Ascending aorta (tissue), 2 donors: ENCODE results near the gene PIP5K1A. TPM values are rescaled to one million over a fixed set of nuclear protein-coding genes. Genes with fewer than 3 reads are reported as not detected.

Experiments
- DNase-seq, 2 donors: peaks; one replicate each; pipeline ENCODE4 v3.0.0-alpha.2; 2019; ENCODE audit warnings: low spot score in 2 of 2
- H3K27ac ChIP-seq, 2 donors: fragments of 200-600 bp; sonication (generic); one replicate each; pipeline ENCODE4 v1.5.1; 2016 to 2017; ENCODE audit warnings: mild to moderate bottlenecking in 1 of 2
- H3K27me3 ChIP-seq: fragments of 200-600 bp; sonication (generic); one replicate; pipeline ENCODE4 v1.5.1; 2017
- H3K36me3 ChIP-seq, 2 donors: fragments of 200-600 bp; sonication (generic); one replicate each; pipeline ENCODE4 v1.5.1; 2016
- H3K4me1 ChIP-seq, 2 donors: fragments of 200-600 bp; sonication (generic); one replicate each; pipeline ENCODE4 v1.5.1; 2016 to 2017; ENCODE audit warnings: mild to moderate bottlenecking in 1 of 2
- H3K4me3 ChIP-seq, 2 donors: fragments of 200-600 bp; sonication (generic); one replicate each; pipeline ENCODE4 v1.5.1; 2016 to 2017; ENCODE audit warnings: mild to moderate bottlenecking in 1 of 2
- H3K9me3 ChIP-seq, 2 donors: fragments of 200-600 bp; sonication (generic); one replicate each; pipeline ENCODE4 v1.5.1; 2016
- CTCF ChIP-seq, 3 experiments: fragments of 200-600 bp in 2 of 3; fragments of 450-650 bp in 1 of 3; sonication (generic) in 2 of 3; IDR thresholded peaks; one replicate each; pipeline ENCODE4 v1.5.1; 2016 to 2019; ENCODE audit warnings: antibody characterized with exemption in 3 of 3, mild to moderate bottlenecking in 1 of 3, moderate library complexity in 1 of 3
- intact Hi-C: fragments of 100-400 bp; cut with DNase I; formaldehyde crosslinking; loops from one replicate; pipeline ENCODE4 v1.15.1; 2023
- total RNA-seq: library from RNA; depleted of rRNA; stranded (reverse); fragments of >200 nt; gene quantifications from one replicate; pipeline ENCODE4 v1.1.0, GENCODE V29; 2016

Gene PIP5K1A
- total RNA-seq, 1 donor from 2014 or later = 36.5 TPM

GRCh38 chr1:151167116-151167515 lies 31.2 kb upstream of the PIP5K1A start:
- no peak overlapping the region for H3K27ac ChIP-seq
- intact Hi-C loops = loop anchor here (10.0 kb wide), 1 partner anchor 472 kb away; the partner anchor contains the start of gene GOLPH3L
- peak overlapping the region in 1 of 2 donors; percentile 71 for H3K4me3 ChIP-seq
- peaks cover 10 to 26% of the 10 kb centered on the region in 2 donors for H3K36me3 ChIP-seq
- no peak for TF ChIP-seq CTCF (IDR thresholded peaks at IDR 0.05)
- H3K9me3 ChIP-seq = no peaks in the 10 kb centered on the region
- no peaks in the 10 kb centered on the region for H3K27me3 ChIP-seq
- DNase-seq = no peak
- H3K4me1 ChIP-seq = peaks cover 10 to 23% of the 10 kb centered on the region in 2 donors

DNA sequence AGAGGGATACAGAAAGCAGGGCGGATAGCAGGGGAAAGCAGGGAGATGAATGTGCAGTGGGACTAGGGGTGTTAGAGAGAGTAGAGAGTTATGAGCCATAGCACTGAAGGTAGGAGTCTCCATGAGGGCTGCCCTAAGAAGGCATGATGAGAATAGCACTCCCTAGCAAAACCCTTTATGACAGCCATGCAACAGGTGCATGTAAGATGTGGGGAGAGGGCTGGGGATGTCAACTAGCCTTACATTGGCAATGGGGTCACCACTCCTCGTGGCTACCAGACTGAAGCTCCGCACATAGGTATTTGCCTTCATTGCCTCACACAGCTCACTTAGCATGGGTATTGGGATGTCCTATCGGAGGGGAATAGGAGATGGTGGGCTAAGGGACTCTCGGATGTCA lies 27.2 kb upstream of the PIP5K1A start:
- no peak for TF ChIP-seq CTCF (IDR thresholded peaks at IDR 0.05)
- Histone ChIP-seq H3K4me3 (no peak overlapping the region), H3K27ac (no peak overlapping the region), H3K9me3 (no peaks in the 10 kb centered on the region), H3K36me3 (peaks cover 24 to 42% of the 10 kb centered on the region in 2 donors), H3K4me1 (peaks cover 10% of the 10 kb centered on the region in 2 donors), H3K27me3 (no peaks in the 10 kb centered on the region)
- intact Hi-C loops = no loop called here
- DNase-seq = no peak

DNA sequence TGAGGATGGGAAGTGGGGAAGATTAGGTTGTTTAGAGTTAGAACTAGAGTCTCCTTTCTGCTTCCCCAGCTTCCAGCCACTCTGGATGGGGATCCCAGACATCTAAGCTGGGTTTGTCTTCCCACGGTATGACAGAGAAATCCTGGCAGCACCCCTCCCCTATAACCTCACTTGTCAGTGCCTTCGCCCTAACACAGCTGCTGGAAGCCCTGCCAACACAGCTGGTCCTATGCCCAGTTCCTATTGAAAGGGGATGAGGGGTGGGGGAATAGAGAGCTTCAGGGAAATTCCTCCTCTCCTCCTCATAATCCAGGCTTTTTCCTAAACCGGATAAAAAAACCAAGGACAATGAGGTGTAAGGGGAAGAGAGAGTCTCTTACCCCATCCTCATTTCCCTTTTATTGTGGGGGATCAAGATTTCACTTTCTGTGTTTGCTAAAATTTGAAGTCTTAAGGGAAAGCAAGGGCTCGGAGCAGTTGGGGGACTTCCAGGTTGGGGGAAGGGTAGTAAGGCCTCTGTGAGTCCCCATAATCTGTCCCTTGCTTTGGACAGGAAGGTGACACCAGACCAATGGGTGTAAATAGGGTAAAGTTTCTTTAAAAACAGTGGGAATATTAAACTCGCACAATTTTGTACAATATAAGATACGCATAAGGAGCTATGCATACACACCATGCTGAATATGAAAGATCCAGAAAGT lies 23.2 kb upstream of the PIP5K1A start:
- H3K36me3 ChIP-seq = peaks cover 57 to 63% of the 10 kb centered on the region in 2 donors
- H3K27ac ChIP-seq = no peak overlapping the region
- H3K9me3 ChIP-seq = no peaks in the 10 kb centered on the region
- no peak for TF ChIP-seq CTCF (IDR thresholded peaks at IDR 0.05)
- no peak overlapping the region for H3K4me3 ChIP-seq
- no peak for DNase-seq
- intact Hi-C loops = no loop called here
- no peaks in the 10 kb centered on the region for H3K4me1 ChIP-seq
- no peaks in the 10 kb centered on the region for H3K27me3 ChIP-seq

DNA sequence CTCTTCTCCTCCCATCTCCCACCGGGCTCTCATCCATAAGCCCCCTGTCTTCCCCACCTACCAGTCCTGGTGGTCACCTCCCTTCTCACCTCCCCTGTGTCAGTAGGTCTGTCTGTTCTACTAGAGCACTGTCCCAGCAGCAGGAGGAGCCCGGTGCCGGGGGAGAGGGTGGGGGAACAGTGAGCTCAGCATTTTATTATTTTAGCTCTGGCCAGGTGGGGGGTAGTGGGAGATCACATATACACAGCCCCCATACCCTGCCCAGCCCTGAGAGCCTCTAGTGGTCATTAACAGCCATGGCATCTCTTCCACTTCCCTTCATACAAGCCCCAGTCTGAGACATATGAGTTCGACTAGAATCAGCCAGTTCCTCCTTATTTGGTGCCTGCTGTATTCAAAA lies 22.5 kb upstream of the PIP5K1A start, which contains the start of gene TMOD4:
TMOD4 (minus strand) TSS at position 119 of the 400 bp plus-strand sequence. CDS start 1,106 bp downstream, outside the sequence.
- H3K36me3 ChIP-seq = peaks cover 58 to 63% of the 10 kb centered on the region in 2 donors
- TF ChIP-seq CTCF (IDR thresholded peaks at IDR 0.05) = peak in 2 of 3 experiments; percentile 20 to 36
- intact Hi-C loops = no loop called here

GRCh38 chr1:151176514-151177045 lies 21.8 kb upstream of the PIP5K1A start:
- Histone ChIP-seq H3K4me3 (no peak overlapping the region), H3K9me3 (no peaks in the 10 kb centered on the region), H3K27ac (no peak overlapping the region), H3K27me3 (no peaks in the 10 kb centered on the region), H3K36me3 (peaks cover 65 to 70% of the 10 kb centered on the region in 2 donors), H3K4me1 (no peaks in the 10 kb centered on the region)
- no peak for TF ChIP-seq CTCF (IDR thresholded peaks at IDR 0.05)
- DNase-seq = no peak
- intact Hi-C loops = no loop called here

More for the DNA sequence above, 22.5 kb upstream of the PIP5K1A start, which contains the start of gene TMOD4:
- Histone ChIP-seq H3K27me3 (no peaks in the 10 kb centered on the region), H3K4me3 (no peak within 1 kb of the TSS), H3K9me3 (no peaks in the 10 kb centered on the region), H3K4me1 (no peaks in the 10 kb centered on the region), H3K27ac (no peak within 1 kb of the TSS)
- DNase-seq = no peak
